Keratinocyte (primary cell): ENCODE measurements around the gene LAMA4. TPM values are rescaled to one million over a fixed set of nuclear protein-coding genes. Genes with fewer than 3 reads are reported as not detected.

Experiments used
- DNase-seq: peaks from one replicate; pipeline ENCODE4 v3.0.0-alpha.2; 2011; ENCODE audit warnings: low read depth, missing footprints, low spot score
- FAIRE-seq: peaks from 2 replicates; lab custom pipeline; 2011; peaks lifted over from hg19 to GRCh38; lab: Jason Lieb, UNC
- H2AFZ ChIP-seq: 2 replicates; pipeline ENCODE4 v1.6.0; 2012; ENCODE audit warnings: low read length, control low read depth, inconsistent platforms; ENCODE audit not compliant: control insufficient read depth
- H3K27ac ChIP-seq: 2 replicates; pipeline ENCODE4 v1.5.1; 2011; ENCODE audit warnings: low read length; ENCODE audit not compliant: control insufficient read depth, insufficient read depth
- H3K27me3 ChIP-seq: 3 replicates; pipeline ENCODE4 v1.6.0; 2011; ENCODE audit warnings: low read length; ENCODE audit not compliant: control insufficient read depth, insufficient read depth; ENCODE audit errors: extremely low read depth
- H3K36me3 ChIP-seq, 2 experiments: 2 replicates in 1 of 2; 3 replicates in 1 of 2; pipeline ENCODE4 v1.5.1; 2011; ENCODE audit warnings: low read length in 2 of 2, mild to moderate bottlenecking in 1 of 2; ENCODE audit not compliant: control insufficient read depth in 2 of 2, insufficient read depth in 2 of 2; ENCODE audit errors: extremely low read depth in 1 of 2
- H3K4me1 ChIP-seq: 3 replicates; pipeline ENCODE4 v1.5.1; 2011; ENCODE audit warnings: low read length; ENCODE audit not compliant: control insufficient read depth, insufficient read depth; ENCODE audit errors: extremely low read depth
- H3K4me2 ChIP-seq: 3 replicates; pipeline ENCODE4 v1.6.0; 2011; ENCODE audit warnings: low read depth, low read length; ENCODE audit not compliant: control insufficient read depth, insufficient read depth; ENCODE audit errors: extremely low read depth
- H3K4me3 ChIP-seq, 3 experiments: fragments of 200-600 bp in 1 of 3; sonication (generic) in 1 of 3; 2 replicates in 2 of 3; 3 replicates in 1 of 3; pipeline ENCODE4 v1.5.1; 2011 to 2016; ENCODE audit warnings: low read length in 3 of 3, mild to moderate bottlenecking in 3 of 3, control low read depth in 2 of 3, inconsistent platforms in 1 of 3, low read depth in 1 of 3, mixed read lengths in 1 of 3, mixed run types in 1 of 3, moderate library complexity in 1 of 3; ENCODE audit not compliant: control insufficient read depth in 2 of 3, insufficient read depth in 2 of 3; ENCODE audit errors: extremely low read depth in 1 of 3
- H3K79me2 ChIP-seq: 2 replicates; pipeline ENCODE4 v1.6.0; 2012; ENCODE audit warnings: low read length; ENCODE audit not compliant: control insufficient read depth, insufficient read depth
- H3K9ac ChIP-seq: 3 replicates; pipeline ENCODE4 v1.6.0; 2011; ENCODE audit warnings: low read length; ENCODE audit not compliant: control insufficient read depth, insufficient read depth; ENCODE audit errors: extremely low read depth
- H3K9me1 ChIP-seq: 3 replicates; pipeline ENCODE4 v1.6.0; 2011; ENCODE audit warnings: low read length; ENCODE audit not compliant: control insufficient read depth, insufficient read depth; ENCODE audit errors: extremely low read depth
- H3K9me3 ChIP-seq: 2 replicates; pipeline ENCODE4 v1.5.1; 2012; ENCODE audit warnings: low read depth, low read length; ENCODE audit not compliant: control insufficient read depth
- H4K20me1 ChIP-seq: 3 replicates; pipeline ENCODE4 v1.6.0; 2011; ENCODE audit warnings: low read length; ENCODE audit not compliant: control insufficient read depth, insufficient read depth; ENCODE audit errors: extremely low read depth
- EZH2 ChIP-seq: IDR thresholded peaks from one replicate; pipeline ENCODE4 v1.6.1; 2012; ENCODE audit warnings: inconsistent platforms, mild to moderate bottlenecking, low read length, moderate library complexity
- dilution Hi-C: fragments of 300-500 bp; cut with MboI; formaldehyde crosslinking; loops from one replicate; pipeline ENCODE4 v1.7.0; 2020; ENCODE audit warnings: low sequenced_read_pairs; ENCODE audit not compliant: extremely low pct_ligation_motif_present
- polyA plus RNA-seq, 5 experiments: library from polyadenylated mRNA; depleted of rRNA in 3 of 5; stranded (reverse) in 3 of 5; stranded (forward) in 1 of 5; unstranded in 1 of 5; fragments of >200 nt; gene quantifications; 1 replicate in 1 of 5; 2 replicates in 3 of 5; 3 replicates in 1 of 5; pipeline versions ENCODE4 v1.2.1 to v1.2.3, GENCODE V29; 2011 to 2012; ENCODE audit warnings: missing spikeins in 2 of 5, low read depth in 1 of 5, low replicate concordance in 1 of 5
- TF ChIP-seq, protein P1 (sequence below), 3 experiments: IDR thresholded peaks in 1 of 3; conservative IDR thresholded peaks in 1 of 3; optimal IDR thresholded peaks in 1 of 3; 2 replicates in 2 of 3; 3 replicates in 1 of 3; pipeline versions ENCODE3 to v1.5.1; 2011; ENCODE audit warnings: low read length in 3 of 3, mild to moderate bottlenecking in 3 of 3, moderate library complexity in 2 of 3, control low read depth in 1 of 3, inconsistent platforms in 1 of 3; ENCODE audit not compliant: insufficient read depth in 2 of 3; ENCODE audit errors: extremely low read depth in 1 of 3

Gene LAMA4
- polyA plus RNA-seq, 1 donor (not counting 4 experiments of a cell fraction or from before 2014, with no cell fraction given), result 0.12 TPM

DNA sequence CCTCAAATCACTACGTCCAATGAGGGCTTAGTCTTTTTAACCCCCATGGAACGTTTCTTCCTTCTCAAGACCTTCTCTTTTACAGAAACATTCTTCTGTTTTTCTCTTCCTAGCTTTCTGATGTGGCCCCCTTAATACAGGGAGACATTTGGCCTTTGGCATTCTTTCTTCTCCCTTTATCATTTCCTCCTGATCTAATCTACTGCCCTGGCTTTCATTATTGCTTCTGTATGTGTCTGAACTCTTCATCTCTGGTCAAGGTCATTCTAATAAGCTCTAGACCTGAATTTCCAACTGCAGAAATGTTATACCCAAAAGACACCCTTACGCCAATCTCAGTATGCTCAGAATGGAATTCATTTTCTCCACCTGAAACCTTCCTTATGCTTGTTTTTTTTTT, 18.4 kb upstream of the LAMA4 start:
- TF ChIP-seq EZH2, result no peak
- TF ChIP-seq, protein P1, sequence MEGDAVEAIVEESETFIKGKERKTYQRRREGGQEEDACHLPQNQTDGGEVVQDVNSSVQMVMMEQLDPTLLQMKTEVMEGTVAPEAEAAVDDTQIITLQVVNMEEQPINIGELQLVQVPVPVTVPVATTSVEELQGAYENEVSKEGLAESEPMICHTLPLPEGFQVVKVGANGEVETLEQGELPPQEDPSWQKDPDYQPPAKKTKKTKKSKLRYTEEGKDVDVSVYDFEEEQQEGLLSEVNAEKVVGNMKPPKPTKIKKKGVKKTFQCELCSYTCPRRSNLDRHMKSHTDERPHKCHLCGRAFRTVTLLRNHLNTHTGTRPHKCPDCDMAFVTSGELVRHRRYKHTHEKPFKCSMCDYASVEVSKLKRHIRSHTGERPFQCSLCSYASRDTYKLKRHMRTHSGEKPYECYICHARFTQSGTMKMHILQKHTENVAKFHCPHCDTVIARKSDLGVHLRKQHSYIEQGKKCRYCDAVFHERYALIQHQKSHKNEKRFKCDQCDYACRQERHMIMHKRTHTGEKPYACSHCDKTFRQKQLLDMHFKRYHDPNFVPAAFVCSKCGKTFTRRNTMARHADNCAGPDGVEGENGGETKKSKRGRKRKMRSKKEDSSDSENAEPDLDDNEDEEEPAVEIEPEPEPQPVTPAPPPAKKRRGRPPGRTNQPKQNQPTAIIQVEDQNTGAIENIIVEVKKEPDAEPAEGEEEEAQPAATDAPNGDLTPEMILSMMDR (optimal IDR thresholded peaks at IDR 0.05 in 1 of 3, IDR thresholded peaks at IDR 0.05 in 1 of 3, conservative IDR thresholded peaks at IDR 0.05 in 1 of 3; ENCODE audit: extremely low read depth in 1 of 3, insufficient read depth in 2 of 3, low read length in 3 of 3), result no peak
- no peak for FAIRE-seq
- Histone ChIP-seq H3K27me3 (no peaks in the 10 kb centered on the region), H3K9me1 (no peaks in the 10 kb centered on the region), H3K9me3 (no peaks in the 10 kb centered on the region), H3K4me1 (no peaks in the 10 kb centered on the region), H4K20me1 (no peaks in the 10 kb centered on the region), H2AFZ (no peak overlapping the region), H3K36me3 (no peaks in the 10 kb centered on the region), H3K9ac (no peak overlapping the region), H3K79me2 (no peaks in the 10 kb centered on the region), H3K27ac (no peak overlapping the region), H3K4me3 (no peak overlapping the region), H3K4me2 (no peak overlapping the region)
- dilution Hi-C loops, result no loop called here
- DNase-seq, result no peak

DNA sequence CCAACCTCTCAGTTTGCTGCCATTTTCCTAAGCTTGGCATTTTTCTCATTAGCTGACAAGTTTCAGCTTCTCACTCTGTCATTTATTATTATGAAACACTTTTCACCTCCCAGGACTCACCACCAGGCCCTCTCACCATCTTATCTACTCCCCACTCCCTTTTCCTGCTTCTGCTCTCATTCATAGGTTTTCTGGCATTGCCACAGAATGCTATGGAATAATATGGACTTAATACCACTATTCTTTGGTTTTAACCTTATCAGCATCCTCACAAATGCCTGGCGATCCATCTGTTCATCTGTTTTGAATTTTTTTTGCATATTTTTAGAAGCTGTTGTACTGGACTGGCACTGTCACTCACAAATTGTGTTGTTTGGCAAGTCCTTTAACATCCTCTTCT, 16.4 kb upstream of the LAMA4 start:
- Histone ChIP-seq H3K9ac (no peak overlapping the region), H4K20me1 (no peaks in the 10 kb centered on the region), H3K9me1 (no peaks in the 10 kb centered on the region), H3K9me3 (no peaks in the 10 kb centered on the region), H3K4me3 (no peak overlapping the region), H3K27ac (no peak overlapping the region), H3K4me2 (no peak overlapping the region), H3K79me2 (no peaks in the 10 kb centered on the region), H3K4me1 (no peaks in the 10 kb centered on the region), H2AFZ (no peak overlapping the region), H3K36me3 (no peaks in the 10 kb centered on the region), H3K27me3 (no peaks in the 10 kb centered on the region)
- TF ChIP-seq EZH2, result no peak
- TF ChIP-seq, protein P1 (optimal IDR thresholded peaks at IDR 0.05 in 1 of 3, IDR thresholded peaks at IDR 0.05 in 1 of 3, conservative IDR thresholded peaks at IDR 0.05 in 1 of 3; ENCODE audit: extremely low read depth in 1 of 3, insufficient read depth in 2 of 3, low read length in 3 of 3), result no peak
- dilution Hi-C loops, result no loop called here
- FAIRE-seq (no peak), DNase-seq (no peak)
